Esophagus muscularis mucosa (tissue), 4 donors: Measurements from ENCODE around the gene MORC3. TPM values are rescaled to one million over a fixed set of nuclear protein-coding genes. Genes with fewer than 3 reads are reported as not detected.
"Not testable (repeated sequence)": the region's sequence is repeated elsewhere in the genome, so short reads cannot be mapped to it uniquely, and the experiment has no call there.

Experiments
- DNase-seq: peaks from one replicate; pipeline ENCODE4 v3.0.0-alpha.2; 2017; ENCODE audit errors: extremely low spot score
- H3K27ac ChIP-seq, 4 donors: fragments of 200-600 bp; sonication (generic); replicated peaks in 1 of 4; 1 replicate in 3 of 4; 2 replicates in 1 of 4; pipeline ENCODE4 v1.5.1; 2016 to 2019; ENCODE audit warnings: mild to moderate bottlenecking in 1 of 4
- H3K27me3 ChIP-seq, 4 donors: fragments of 200-600 bp; sonication (generic); one replicate each; pipeline versions ENCODE4 v1.5.1 to v1.6.0; 2016 to 2019
- H3K36me3 ChIP-seq, 4 donors: fragments of 200-600 bp; sonication (generic); one replicate each; pipeline ENCODE4 v1.5.1; 2016 to 2019
- H3K4me1 ChIP-seq, 4 donors: fragments of 200-600 bp; sonication (generic); one replicate each; pipeline ENCODE4 v1.5.1; 2016 to 2019
- H3K4me3 ChIP-seq, 4 donors: fragments of 200-600 bp; sonication (generic); 1 replicate in 2 of 4; 2 replicates in 2 of 4; pipeline ENCODE4 v1.5.1; 2016 to 2019; ENCODE audit warnings: mild to moderate bottlenecking in 4 of 4, moderate library complexity in 1 of 4
- H3K9me3 ChIP-seq, 4 donors: fragments of 200-600 bp; sonication (generic); 1 replicate in 3 of 4; 2 replicates in 1 of 4; pipeline ENCODE4 v1.5.1; 2016 to 2019
- CTCF ChIP-seq, 3 experiments: fragments of 200-600 bp in 2 of 3; fragments of 450-650 bp in 1 of 3; sonication (generic) in 2 of 3; IDR thresholded peaks; one replicate each; pipeline ENCODE4 v1.5.1; 2017 to 2019; ENCODE audit warnings: antibody characterized with exemption in 3 of 3, mild to moderate bottlenecking in 2 of 3, moderate library complexity in 1 of 3
- EP300 ChIP-seq: sonication (generic); formaldehyde crosslinking; IDR thresholded peaks from one replicate; pipeline ENCODE4 v1.6.1; 2017; ENCODE audit warnings: antibody characterized with exemption
- POLR2A ChIP-seq: fragments of 450-650 bp; IDR thresholded peaks from one replicate; pipeline ENCODE4 v1.6.1; 2017; ENCODE audit warnings: antibody characterized with exemption, moderate library complexity, mild to moderate bottlenecking, low read depth
- POLR2AphosphoS5 ChIP-seq, 2 donors: sonication (generic); formaldehyde crosslinking; IDR thresholded peaks; one replicate each; pipeline ENCODE4 v1.6.1; 2017; ENCODE audit warnings: antibody characterized with exemption in 2 of 2
- WGBS: methylation state at CpG from one replicate; pipeline ENCODE4 v1.1.5; 2018; 5-methylcytosine and 5-hydroxymethylcytosine counted together
- intact Hi-C: fragments of 100-400 bp; cut with DNase I; formaldehyde crosslinking; loops from one replicate; pipeline ENCODE4 v1.15.1; 2023
- total RNA-seq, 4 donors: library from RNA; depleted of rRNA; stranded (reverse); fragments of >200 nt; gene quantifications; one replicate each; pipeline versions ENCODE4 v1.1.0 to v1.2.1, GENCODE V29; 2016

The MORC3 gene
- total RNA-seq, 4 donors from 2014 or later = 32.0 to 41.9 (median 39.2) TPM

- Histone ChIP-seq H3K9me3 (no peaks in the 10 kb centered on the region), H3K4me1 (peaks cover 0 to 18% (median 14%) of the 10 kb centered on the region in 4 donors), H3K4me3 (no peak overlapping the region), H3K36me3 (peaks cover 6 to 17% (median 14%) of the 10 kb centered on the region in 4 donors), H3K27ac (no peak overlapping the region), H3K27me3 (no peaks in the 10 kb centered on the region)
- DNase-seq = no peak
- intact Hi-C loops = no loop called here
- 88% methylated on average over 9 of the region's 9 CpGs for WGBS
- TF ChIP-seq CTCF (IDR thresholded peaks at IDR 0.05) (no peak), EP300 (no peak), POLR2A (no peak), POLR2AphosphoS5 (IDR thresholded peaks at IDR 0.05) (no peak)
Measured at GRCh38 chr21:36381841-36382589, 62.0 kb downstream of the MORC3 start.

- 97% methylated on average over 10 of the region's 10 CpGs for WGBS
- H3K36me3 ChIP-seq = peaks cover 3 to 10% (median 7%) of the 10 kb centered on the region in 4 donors
Measured at GRCh38 chr21:36382722-36383121, 62.7 kb downstream of the MORC3 start.

GRCh38 chr21:36384885-36385232 is 64.9 kb downstream of the MORC3 start:
- Histone ChIP-seq H3K4me3 (peak overlapping the region; percentile 67 to 80 (median 76)), H3K27ac (no peak overlapping the region), H3K36me3 (no peaks in the 10 kb centered on the region), H3K27me3 (no peaks in the 10 kb centered on the region), H3K9me3 (no peaks in the 10 kb centered on the region), H3K4me1 (peaks cover 0 to 16% (median 13%) of the 10 kb centered on the region in 4 donors)
- 30% methylated on average over 8 of the region's 8 CpGs for WGBS
- intact Hi-C loops = no loop called here
- DNase-seq = no peak
- TF ChIP-seq EP300 = no peak
- TF ChIP-seq POLR2A = no peak
- TF ChIP-seq CTCF (IDR thresholded peaks at IDR 0.05) = no peak
- no peak for TF ChIP-seq POLR2AphosphoS5 (IDR thresholded peaks at IDR 0.05)

More at GRCh38 chr21:36382722-36383121, 62.7 kb downstream of the MORC3 start:
- intact Hi-C loops, H3K27me3 ChIP-seq, H3K4me3 ChIP-seq, H3K27ac ChIP-seq, DNase-seq, H3K9me3 ChIP-seq: not testable (repeated sequence)
- peaks cover 0 to 16% (median 13%) of the 10 kb centered on the region in 4 donors for H3K4me1 ChIP-seq

- Histone ChIP-seq H3K27ac (peak within 1 kb of the TSS; percentile 57 to 79 (median 68)), H3K36me3 (no peaks in the 10 kb centered on the region), H3K9me3 (no peaks in the 10 kb centered on the region), H3K27me3 (no peaks in the 10 kb centered on the region), H3K4me1 (peaks cover 0 to 16% (median 13%) of the 10 kb centered on the region in 4 donors), H3K4me3 (peak within 1 kb of the TSS; percentile 67 to 80 (median 76))
- 6% methylated on average over 41 of the region's 77 CpGs for WGBS
- DNase-seq = no peak
- intact Hi-C loops = no loop called here
- TF ChIP-seq CTCF (IDR thresholded peaks at IDR 0.05) (no peak), POLR2A (no peak), POLR2AphosphoS5 (IDR thresholded peaks at IDR 0.05) (peak; percentile 23 to 52)
Measured at GRCh38 chr21:36385233-36386030, 65.4 kb downstream of the MORC3 start, which contains the start of gene CHAF1B. TSS of gene CHAF1B (plus strand) at chr21:36385392. CDS start at chr21:36386137, 745 bp downstream.

GRCh38 chr21:36386031-36386642 is 66.1 kb downstream of the MORC3 start:
- H3K4me3 ChIP-seq = peak overlapping the region; percentile 67 to 80 (median 76)
- H3K36me3 ChIP-seq = no peaks in the 10 kb centered on the region
- H3K27me3 ChIP-seq = no peaks in the 10 kb centered on the region
- no peak for DNase-seq
- 72% methylated on average over 18 of the region's 21 CpGs for WGBS
- H3K4me1 ChIP-seq = peaks cover 0 to 16% (median 13%) of the 10 kb centered on the region in 4 donors
- H3K9me3 ChIP-seq = no peaks in the 10 kb centered on the region
- intact Hi-C loops = no loop called here
- TF ChIP-seq EP300 (no peak), POLR2AphosphoS5 (IDR thresholded peaks at IDR 0.05) (no peak), CTCF (IDR thresholded peaks at IDR 0.05) (no peak), POLR2A (no peak)
- peak overlapping the region; percentile 57 to 79 (median 68) for H3K27ac ChIP-seq
